GM06990 (cell line): ENCODE results near the gene CPNE4.

Source experiments
- DNase-seq: peaks from one replicate; pipeline ENCODE4 v3.0.0-alpha.2; 2011; ENCODE audit not compliant: insufficient read length; ENCODE audit errors: extremely low read depth
- H3K27me3 ChIP-seq: replicated peaks from 2 replicates; pipeline ENCODE4 v1.6.0; 2011; ENCODE audit warnings: low read length; ENCODE audit not compliant: control insufficient read depth, insufficient read depth
- H3K36me3 ChIP-seq: 2 replicates; pipeline ENCODE4 v1.5.1; 2011; ENCODE audit warnings: low read length; ENCODE audit not compliant: control insufficient read depth, insufficient read depth
- H3K4me3 ChIP-seq: replicated peaks from 2 replicates; pipeline ENCODE4 v1.5.1; 2011; ENCODE audit warnings: low read depth, mild to moderate bottlenecking, control low read depth, low read length
- CTCF ChIP-seq: IDR thresholded peaks from 2 replicates; pipeline ENCODE4 v1.5.1; 2011; ENCODE audit warnings: low read length, control low read depth, mild to moderate bottlenecking, inconsistent platforms; ENCODE audit not compliant: insufficient read depth, poor library complexity, severe bottlenecking

Gene CPNE4

GRCh38 chr3:131582438-131582837 lies 452.4 kb downstream of the CPNE4 start:
- no peak for DNase-seq
- no peaks in the 10 kb centered on the region for H3K36me3 ChIP-seq
- no peak overlapping the region for H3K4me3 ChIP-seq
- no peak for TF ChIP-seq CTCF
- no peaks in the 10 kb centered on the region for H3K27me3 ChIP-seq

- no peaks in the 10 kb centered on the region; the same call in 1 of the 2 replicates for H3K27me3 ChIP-seq
- no peak for DNase-seq
- no peak overlapping the region for H3K4me3 ChIP-seq
- TF ChIP-seq CTCF, result no peak
- no peaks in the 10 kb centered on the region for H3K36me3 ChIP-seq
These were observed 466.4 kb downstream of the CPNE4 start for GRCh38 chr3:131568460-131568859.

DNA sequence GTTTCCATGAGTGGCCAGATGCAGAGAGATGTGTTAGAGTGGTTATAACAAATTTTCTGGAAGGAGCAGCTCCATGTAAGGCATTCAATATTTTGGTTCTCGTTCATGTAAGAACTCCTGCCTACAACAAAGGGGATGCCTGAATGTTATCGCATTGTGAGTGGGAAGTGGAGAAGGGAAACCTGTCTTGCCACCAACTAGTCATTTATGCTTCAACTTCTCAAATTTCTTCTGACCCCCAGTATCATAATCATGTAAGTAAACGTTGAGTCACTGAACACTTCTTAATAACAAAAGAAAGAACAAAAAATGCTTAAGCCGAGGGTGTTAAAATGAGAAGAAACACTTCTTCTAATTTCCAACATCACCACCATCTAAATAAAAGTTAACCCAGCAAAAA lies 470.0 kb downstream of the CPNE4 start:
- no peaks in the 10 kb centered on the region; the same call in 1 of the 2 replicates for H3K27me3 ChIP-seq
- no peak for TF ChIP-seq CTCF
- H3K36me3 ChIP-seq, result no peaks in the 10 kb centered on the region
- no peak for DNase-seq
- no peak overlapping the region for H3K4me3 ChIP-seq

GRCh38 chr3:131561511-131561910 lies 473.3 kb downstream of the CPNE4 start:
- no peak for TF ChIP-seq CTCF
- no peaks in the 10 kb centered on the region for H3K36me3 ChIP-seq
- no peak overlapping the region for H3K4me3 ChIP-seq
- DNase-seq, result no peak
- no peaks in the 10 kb centered on the region for H3K27me3 ChIP-seq

GRCh38 chr3:131560795-131561194 lies 474.0 kb downstream of the CPNE4 start:
- H3K27me3 ChIP-seq, result no peaks in the 10 kb centered on the region

More at GRCh38 chr3:131560795-131561194, 474.0 kb downstream of the CPNE4 start:
- Histone ChIP-seq H3K4me3 (no peak overlapping the region), H3K36me3 (no peaks in the 10 kb centered on the region)
- TF ChIP-seq CTCF, result no peak
- no peak for DNase-seq
